Keratinocyte (primary cell): ENCODE data around the gene DGLUCY. TPM values are rescaled to one million over a fixed set of nuclear protein-coding genes. Genes with fewer than 3 reads are reported as not detected.

Experiments
- DNase-seq: peaks from one replicate; pipeline ENCODE4 v3.0.0-alpha.2; 2011; ENCODE audit warnings: low read depth, missing footprints, low spot score
- FAIRE-seq: peaks from 2 replicates; lab custom pipeline; 2011; peaks lifted over from hg19 to GRCh38; lab: Jason Lieb, UNC
- H2AFZ ChIP-seq: 2 replicates; pipeline ENCODE4 v1.6.0; 2012; ENCODE audit warnings: low read length, control low read depth, inconsistent platforms; ENCODE audit not compliant: control insufficient read depth
- H3K27ac ChIP-seq: 2 replicates; pipeline ENCODE4 v1.5.1; 2011; ENCODE audit warnings: low read length; ENCODE audit not compliant: control insufficient read depth, insufficient read depth
- H3K27me3 ChIP-seq: 3 replicates; pipeline ENCODE4 v1.6.0; 2011; ENCODE audit warnings: low read length; ENCODE audit not compliant: control insufficient read depth, insufficient read depth; ENCODE audit errors: extremely low read depth
- H3K36me3 ChIP-seq, 2 experiments: 2 replicates in 1 of 2; 3 replicates in 1 of 2; pipeline ENCODE4 v1.5.1; 2011; ENCODE audit warnings: low read length in 2 of 2, mild to moderate bottlenecking in 1 of 2; ENCODE audit not compliant: control insufficient read depth in 2 of 2, insufficient read depth in 2 of 2; ENCODE audit errors: extremely low read depth in 1 of 2
- H3K4me1 ChIP-seq: 3 replicates; pipeline ENCODE4 v1.5.1; 2011; ENCODE audit warnings: low read length; ENCODE audit not compliant: control insufficient read depth, insufficient read depth; ENCODE audit errors: extremely low read depth
- H3K4me2 ChIP-seq: 3 replicates; pipeline ENCODE4 v1.6.0; 2011; ENCODE audit warnings: low read depth, low read length; ENCODE audit not compliant: control insufficient read depth, insufficient read depth; ENCODE audit errors: extremely low read depth
- H3K4me3 ChIP-seq, 3 experiments: fragments of 200-600 bp in 1 of 3; sonication (generic) in 1 of 3; 2 replicates in 2 of 3; 3 replicates in 1 of 3; pipeline ENCODE4 v1.5.1; 2011 to 2016; ENCODE audit warnings: low read length in 3 of 3, mild to moderate bottlenecking in 3 of 3, control low read depth in 2 of 3, inconsistent platforms in 1 of 3, low read depth in 1 of 3, mixed read lengths in 1 of 3, mixed run types in 1 of 3, moderate library complexity in 1 of 3; ENCODE audit not compliant: control insufficient read depth in 2 of 3, insufficient read depth in 2 of 3; ENCODE audit errors: extremely low read depth in 1 of 3
- H3K79me2 ChIP-seq: 2 replicates; pipeline ENCODE4 v1.6.0; 2012; ENCODE audit warnings: low read length; ENCODE audit not compliant: control insufficient read depth, insufficient read depth
- H3K9ac ChIP-seq: 3 replicates; pipeline ENCODE4 v1.6.0; 2011; ENCODE audit warnings: low read length; ENCODE audit not compliant: control insufficient read depth, insufficient read depth; ENCODE audit errors: extremely low read depth
- H3K9me1 ChIP-seq: 3 replicates; pipeline ENCODE4 v1.6.0; 2011; ENCODE audit warnings: low read length; ENCODE audit not compliant: control insufficient read depth, insufficient read depth; ENCODE audit errors: extremely low read depth
- H3K9me3 ChIP-seq: 2 replicates; pipeline ENCODE4 v1.5.1; 2012; ENCODE audit warnings: low read depth, low read length; ENCODE audit not compliant: control insufficient read depth
- H4K20me1 ChIP-seq: 3 replicates; pipeline ENCODE4 v1.6.0; 2011; ENCODE audit warnings: low read length; ENCODE audit not compliant: control insufficient read depth, insufficient read depth; ENCODE audit errors: extremely low read depth
- CTCF ChIP-seq, 3 experiments: IDR thresholded peaks in 1 of 3; conservative IDR thresholded peaks in 1 of 3; optimal IDR thresholded peaks in 1 of 3; 2 replicates in 2 of 3; 3 replicates in 1 of 3; pipeline versions ENCODE3 to v1.5.1; 2011; ENCODE audit warnings: low read length in 3 of 3, mild to moderate bottlenecking in 3 of 3, moderate library complexity in 2 of 3, control low read depth in 1 of 3, inconsistent platforms in 1 of 3; ENCODE audit not compliant: insufficient read depth in 2 of 3; ENCODE audit errors: extremely low read depth in 1 of 3
- EZH2 ChIP-seq: IDR thresholded peaks from one replicate; pipeline ENCODE4 v1.6.1; 2012; ENCODE audit warnings: inconsistent platforms, mild to moderate bottlenecking, low read length, moderate library complexity
- dilution Hi-C: fragments of 300-500 bp; cut with MboI; formaldehyde crosslinking; loops from one replicate; pipeline ENCODE4 v1.7.0; 2020; ENCODE audit warnings: low sequenced_read_pairs; ENCODE audit not compliant: extremely low pct_ligation_motif_present
- polyA plus RNA-seq, 5 experiments: library from polyadenylated mRNA; depleted of rRNA in 3 of 5; stranded (reverse) in 3 of 5; stranded (forward) in 1 of 5; unstranded in 1 of 5; fragments of >200 nt; gene quantifications; 1 replicate in 1 of 5; 2 replicates in 3 of 5; 3 replicates in 1 of 5; pipeline versions ENCODE4 v1.2.1 to v1.2.3, GENCODE V29; 2011 to 2012; ENCODE audit warnings: missing spikeins in 2 of 5, low read depth in 1 of 5, low replicate concordance in 1 of 5

DGLUCY gene
- polyA plus RNA-seq, 1 donor (not counting 4 experiments of a cell fraction or from before 2014, with no cell fraction given) = 19.4 TPM

- TF ChIP-seq EZH2 = no peak
- no peak for TF ChIP-seq CTCF (optimal IDR thresholded peaks at IDR 0.05 in 1 of 3, IDR thresholded peaks at IDR 0.05 in 1 of 3, conservative IDR thresholded peaks at IDR 0.05 in 1 of 3; ENCODE audit: extremely low read depth in 1 of 3, insufficient read depth in 2 of 3, low read length in 3 of 3)
- H3K27ac ChIP-seq = no peak overlapping the region
- no peak overlapping the region for H2AFZ ChIP-seq
- no peaks in the 10 kb centered on the region for H3K79me2 ChIP-seq
- H3K36me3 ChIP-seq = peaks cover 3 to 5% of the 10 kb centered on the region in 2 experiments
- dilution Hi-C loops = loop anchor here (25.0 kb wide), 1 partner anchor 116 kb away; no protein-coding TSS in a partner anchor
- no peaks in the 10 kb centered on the region for H3K4me1 ChIP-seq
- H4K20me1 ChIP-seq = no peaks in the 10 kb centered on the region
- no peaks in the 10 kb centered on the region for H3K9me1 ChIP-seq
- no peak overlapping the region for H3K9ac ChIP-seq
- H3K4me3 ChIP-seq = no peak overlapping the region
- H3K27me3 ChIP-seq = no peaks in the 10 kb centered on the region
- no peak overlapping the region for H3K4me2 ChIP-seq
- FAIRE-seq (no peak), DNase-seq (no peak)
- H3K9me3 ChIP-seq = no peaks in the 10 kb centered on the region
Measured at GRCh38 chr14:91171291-91171690, 57.4 kb downstream of the DGLUCY start.

GRCh38 chr14:91173221-91173670 is 59.4 kb downstream of the DGLUCY start:
- Histone ChIP-seq H3K9me1 (no peaks in the 10 kb centered on the region), H3K9me3 (no peaks in the 10 kb centered on the region), H3K36me3 (peaks cover 0 to 2% of the 10 kb centered on the region in 2 experiments), H3K79me2 (no peaks in the 10 kb centered on the region), H4K20me1 (no peaks in the 10 kb centered on the region), H2AFZ (no peak overlapping the region), H3K27me3 (no peaks in the 10 kb centered on the region), H3K4me3 (no peak overlapping the region), H3K27ac (no peak overlapping the region), H3K9ac (no peak overlapping the region), H3K4me1 (peaks cover 2% of the 10 kb centered on the region), H3K4me2 (no peak overlapping the region)
- peak; percentile 40 for DNase-seq
- TF ChIP-seq EZH2 = no peak
- TF ChIP-seq CTCF (optimal IDR thresholded peaks at IDR 0.05 in 1 of 3, IDR thresholded peaks at IDR 0.05 in 1 of 3, conservative IDR thresholded peaks at IDR 0.05 in 1 of 3; ENCODE audit: extremely low read depth in 1 of 3, insufficient read depth in 2 of 3, low read length in 3 of 3) = peak; percentile 85 to 92 (median 89)
- FAIRE-seq = peak; percentile 46
- dilution Hi-C loops = loop anchor here (25.0 kb wide), 1 partner anchor 114 kb away; no protein-coding TSS in a partner anchor
